ENCODE results near the gene CYCS. TPM values are rescaled to one million over a fixed set of nuclear protein-coding genes. Genes with fewer than 3 reads are reported as not detected.
A peak's percentile ranks its signal among the peaks of the same experiment; 100 is the strongest.

CYCS gene
- total RNA-seq, 2 donors from 2014 or later = 147 to 158 TPM

DNA sequence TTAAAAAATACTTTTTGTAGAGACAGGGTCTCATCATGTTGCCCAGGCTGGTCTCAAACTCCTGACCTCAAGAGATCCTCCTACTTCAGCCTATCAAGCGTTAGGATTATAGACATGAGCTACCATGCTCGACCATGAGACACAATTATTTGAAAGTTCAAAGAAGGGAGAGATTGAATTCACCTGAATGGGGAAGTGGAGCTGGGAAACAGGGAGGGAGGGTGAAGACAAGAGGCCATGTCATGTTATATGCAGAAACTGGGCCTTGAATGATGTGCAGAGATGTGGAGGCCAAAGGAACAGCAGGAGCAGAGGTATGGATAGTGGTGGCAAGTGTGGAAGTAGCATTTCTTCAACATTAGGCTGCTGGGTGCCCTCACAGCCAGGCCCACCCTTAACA lies 18.7 kb upstream of the CYCS start:
- Mint-ChIP-seq H3K27me3 (ENCODE audit: low read depth) (no peaks in the 10 kb centered on the region), H3K4me1 (ENCODE audit: low read depth) (no peaks in the 10 kb centered on the region), H3K36me3 (ENCODE audit: insufficient read depth in 2 of 2) (no peaks in the 10 kb centered on the region), H3K27ac (no peak overlapping the region), H3K4me3 (no peak overlapping the region), H3K9me3 (no peaks in the 10 kb centered on the region)
- DNase-seq = no peak
- no peak for ATAC-seq (replicated peaks in 1 of 2)

DNA sequence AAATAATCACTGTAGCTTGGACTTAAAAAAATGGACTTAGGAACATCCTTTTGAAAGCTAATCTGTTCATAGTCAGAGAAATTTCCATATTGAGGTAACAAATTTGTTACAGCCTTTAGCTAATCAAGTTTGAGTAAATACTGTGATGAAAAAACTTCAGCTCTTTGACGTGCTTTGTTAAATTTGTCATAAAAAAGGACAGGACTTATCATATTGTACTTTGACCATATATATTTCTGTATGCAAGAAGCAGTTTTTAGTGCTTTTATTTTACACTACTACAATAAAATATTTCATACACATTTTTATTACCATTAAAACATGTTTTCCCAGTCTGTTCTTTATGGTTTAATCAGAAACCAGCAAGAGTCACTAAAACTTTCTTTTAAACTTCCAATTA lies 14.5 kb upstream of the CYCS start:
- H3K27ac Mint-ChIP-seq = no peak overlapping the region
- no peaks in the 10 kb centered on the region for H3K36me3 Mint-ChIP-seq (ENCODE audit: insufficient read depth in 2 of 2)
- H3K4me3 Mint-ChIP-seq = no peak overlapping the region
- DNase-seq (no peak), ATAC-seq (replicated peaks in 1 of 2) (no peak)
- no peaks in the 10 kb centered on the region for H3K4me1 Mint-ChIP-seq (ENCODE audit: low read depth)
- no peaks in the 10 kb centered on the region for H3K27me3 Mint-ChIP-seq (ENCODE audit: low read depth)
- H3K9me3 Mint-ChIP-seq = no peaks in the 10 kb centered on the region

DNA sequence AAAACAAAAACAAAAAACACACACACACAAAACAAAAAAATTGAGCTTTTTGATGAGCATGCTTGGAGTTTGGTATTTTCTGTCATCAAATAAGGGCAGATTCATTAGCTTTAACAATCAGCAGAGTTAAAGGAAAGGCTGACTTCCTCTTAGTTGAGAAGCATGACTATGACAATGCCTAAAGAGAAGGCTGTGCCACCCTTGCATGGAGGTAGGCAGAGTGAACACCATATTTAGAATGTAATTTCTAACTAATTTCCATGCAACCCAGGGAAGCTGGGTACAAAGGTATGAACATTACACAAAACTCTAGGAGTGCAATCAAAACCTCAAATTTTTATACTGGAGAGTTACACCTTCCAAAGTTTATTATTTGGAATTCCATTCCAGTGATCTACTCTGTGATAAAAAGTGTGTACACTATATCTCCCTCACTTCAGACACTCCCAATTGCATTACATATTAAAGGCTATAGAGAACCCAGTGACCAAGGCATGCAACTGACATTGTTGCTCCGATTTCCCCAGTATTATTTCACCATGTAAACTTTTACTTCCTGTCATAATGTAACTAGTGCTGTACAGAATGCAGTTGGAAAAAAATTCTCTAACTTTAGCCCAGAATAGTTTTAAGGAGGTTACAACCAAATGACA lies 9.4 kb upstream of the CYCS start:
- Mint-ChIP-seq H3K9me3 (no peaks in the 10 kb centered on the region), H3K27me3 (ENCODE audit: low read depth) (no peaks in the 10 kb centered on the region), H3K4me1 (ENCODE audit: low read depth) (peaks cover 6% of the 10 kb centered on the region), H3K27ac (no peak overlapping the region), H3K36me3 (ENCODE audit: insufficient read depth in 2 of 2) (no peaks in the 10 kb centered on the region), H3K4me3 (no peak overlapping the region)
- DNase-seq (no peak), ATAC-seq (replicated peaks in 1 of 2) (no peak)

DNA sequence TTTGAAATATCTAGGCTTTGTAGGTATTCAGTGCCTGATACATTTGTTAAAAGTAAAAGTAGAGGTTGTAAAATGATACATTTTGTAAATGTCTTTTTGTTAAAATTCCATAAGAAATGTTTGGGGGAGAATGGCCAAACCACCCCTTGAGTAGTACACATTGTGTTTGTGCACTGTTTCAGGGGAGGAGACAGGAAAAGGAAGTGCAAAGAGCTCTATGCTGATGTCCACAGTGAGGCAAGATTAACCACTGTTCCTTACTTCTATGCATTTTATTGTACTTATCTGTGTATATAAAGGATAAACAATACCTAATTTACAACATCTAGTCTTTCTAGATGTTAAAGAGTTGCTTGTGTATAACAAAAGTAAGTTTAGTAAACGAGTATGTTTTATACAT lies 7.4 kb upstream of the CYCS start:
- Mint-ChIP-seq H3K36me3 (ENCODE audit: insufficient read depth in 2 of 2) (peaks cover 0 to 2% of the 10 kb centered on the region in 2 donors), H3K27ac (no peak overlapping the region), H3K4me1 (ENCODE audit: low read depth) (peaks cover 6% of the 10 kb centered on the region), H3K27me3 (ENCODE audit: low read depth) (no peaks in the 10 kb centered on the region), H3K4me3 (no peak overlapping the region), H3K9me3 (no peaks in the 10 kb centered on the region)
- ATAC-seq (replicated peaks in 1 of 2) (no peak), DNase-seq (no peak)

DNA sequence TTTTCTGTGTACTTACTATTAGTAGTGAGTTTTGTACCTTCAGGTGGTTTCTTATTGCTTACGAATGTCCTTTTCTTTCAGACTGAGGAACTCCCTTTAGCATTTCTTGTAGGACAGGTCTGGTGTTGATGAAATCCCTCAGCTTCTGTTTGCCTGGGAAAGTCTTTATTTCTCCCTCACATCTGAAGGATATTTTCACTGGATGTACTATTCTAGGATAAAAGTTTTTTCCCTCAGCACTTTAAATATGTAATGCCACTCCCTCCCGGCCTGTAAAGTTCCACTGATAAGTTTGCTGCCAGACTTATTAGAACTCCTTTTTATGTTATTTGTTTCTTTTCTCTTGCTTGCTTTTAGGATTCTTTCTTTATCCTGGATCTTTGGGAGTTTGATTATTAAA lies 1.7 kb upstream of the CYCS start:
- Mint-ChIP-seq H3K27ac (peak overlapping the region; percentile 21), H3K4me3 (peak overlapping the region in 1 of 2 donors; percentile 55), H3K36me3 (ENCODE audit: insufficient read depth in 2 of 2) (peaks cover 14 to 27% of the 10 kb centered on the region in 2 donors), H3K4me1 (ENCODE audit: low read depth) (peaks cover 25% of the 10 kb centered on the region), H3K9me3 (no peaks in the 10 kb centered on the region), H3K27me3 (ENCODE audit: low read depth) (no peaks in the 10 kb centered on the region)
- ATAC-seq (replicated peaks in 1 of 2) (no peak), DNase-seq (no peak)

DNA sequence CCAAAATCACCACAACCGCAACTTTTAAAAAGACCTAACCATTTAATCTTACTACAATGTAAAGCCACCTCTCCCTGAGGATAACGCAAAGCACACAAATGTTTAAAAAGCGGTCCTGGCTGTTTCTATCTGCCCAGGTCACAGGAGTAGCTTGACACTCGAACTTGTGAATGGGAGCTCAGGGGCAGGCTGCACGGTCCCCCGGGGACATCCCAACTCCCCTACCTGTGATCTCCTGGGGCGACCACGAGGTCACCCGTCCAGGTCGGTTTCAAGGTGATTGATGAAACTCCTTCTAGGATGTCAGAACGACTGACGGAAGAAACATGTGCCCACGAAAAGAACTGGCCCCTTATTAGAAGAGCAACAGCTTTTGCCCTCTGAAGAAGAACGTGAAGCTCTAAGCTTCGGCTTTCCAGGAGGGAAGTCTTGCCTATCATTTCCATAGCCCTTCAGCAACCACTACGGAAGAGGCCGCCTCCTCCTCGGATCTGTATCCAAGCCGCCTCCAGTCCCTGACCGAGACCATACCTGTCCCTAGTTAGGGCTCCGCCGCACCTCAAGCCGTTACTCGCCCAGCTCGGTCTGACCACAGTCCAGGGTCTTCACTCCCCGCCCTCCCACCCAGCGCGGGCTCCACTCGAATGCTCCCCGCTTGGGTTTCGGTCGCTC lies 459 bp downstream of the CYCS start:
- DNase-seq (peak in 1 of 2 donors; percentile 18), ATAC-seq (replicated peaks in 1 of 2) (no peak)
- Mint-ChIP-seq H3K9me3 (no peaks in the 10 kb centered on the region), H3K4me1 (ENCODE audit: low read depth) (peaks cover 42% of the 10 kb centered on the region), H3K36me3 (ENCODE audit: insufficient read depth in 2 of 2) (peaks cover 16 to 42% of the 10 kb centered on the region in 2 donors), H3K4me3 (peak overlapping the region; percentile 90 to 97), H3K27ac (peak overlapping the region; percentile 99), H3K27me3 (ENCODE audit: low read depth) (no peaks in the 10 kb centered on the region)

DNA sequence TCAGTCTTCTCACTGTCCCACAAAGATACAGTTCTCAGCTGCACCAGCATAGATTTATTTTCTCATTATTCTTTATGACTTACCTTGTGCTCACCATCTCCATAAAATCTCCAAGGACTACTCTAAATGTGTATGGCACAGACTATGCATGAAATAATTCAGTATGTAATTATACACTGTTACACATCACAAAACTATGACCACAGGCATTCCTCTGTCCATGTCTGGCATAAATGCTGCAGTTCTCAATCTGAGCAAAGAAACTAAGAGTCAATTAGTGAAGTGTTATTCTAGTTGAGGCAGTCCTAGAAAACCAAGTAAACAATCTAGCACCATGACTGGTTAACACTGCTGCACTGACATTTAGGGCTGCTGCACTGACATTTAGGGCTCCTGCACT lies 2.7 kb downstream of the CYCS start:
- peak overlapping the region; percentile 99 for H3K27ac Mint-ChIP-seq

DNA sequence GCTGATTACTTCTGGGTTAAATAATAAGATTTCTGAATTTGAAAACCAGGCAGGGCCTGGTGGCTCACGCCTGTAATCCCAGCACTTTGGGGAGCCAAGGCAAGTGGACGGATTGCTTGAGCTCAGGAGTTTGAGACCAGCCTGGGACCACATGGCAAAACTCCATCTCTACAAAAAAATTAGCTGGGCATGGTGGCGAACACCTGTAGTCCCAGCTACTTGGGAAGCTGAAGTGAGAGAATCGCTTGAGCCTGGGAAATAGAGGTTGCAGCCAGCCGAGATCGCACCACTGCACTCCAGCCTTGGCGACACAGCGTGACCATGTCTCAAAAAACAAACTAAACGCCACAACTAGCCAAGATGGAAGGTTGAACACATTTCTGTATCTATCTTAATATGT lies 3.5 kb downstream of the CYCS start:
- Mint-ChIP-seq H3K9me3 (no peaks in the 10 kb centered on the region), H3K4me3 (peak overlapping the region in 1 of 2 donors; percentile 90), H3K27ac (peak overlapping the region; percentile 99), H3K36me3 (ENCODE audit: insufficient read depth in 2 of 2) (peaks cover 16 to 48% of the 10 kb centered on the region in 2 donors), H3K4me1 (ENCODE audit: low read depth) (peaks cover 72% of the 10 kb centered on the region), H3K27me3 (ENCODE audit: low read depth) (no peaks in the 10 kb centered on the region)
- DNase-seq = no peak
- no peak for ATAC-seq (replicated peaks in 1 of 2)

More for the DNA sequence above, 2.7 kb downstream of the CYCS start:
- ATAC-seq (replicated peaks in 1 of 2) = no peak
- Mint-ChIP-seq H3K9me3 (no peaks in the 10 kb centered on the region), H3K36me3 (ENCODE audit: insufficient read depth in 2 of 2) (peaks cover 16 to 48% of the 10 kb centered on the region in 2 donors), H3K27me3 (ENCODE audit: low read depth) (no peaks in the 10 kb centered on the region), H3K4me3 (peak overlapping the region; percentile 25 to 90), H3K4me1 (ENCODE audit: low read depth) (peaks cover 65% of the 10 kb centered on the region)
- DNase-seq = no peak

DNA sequence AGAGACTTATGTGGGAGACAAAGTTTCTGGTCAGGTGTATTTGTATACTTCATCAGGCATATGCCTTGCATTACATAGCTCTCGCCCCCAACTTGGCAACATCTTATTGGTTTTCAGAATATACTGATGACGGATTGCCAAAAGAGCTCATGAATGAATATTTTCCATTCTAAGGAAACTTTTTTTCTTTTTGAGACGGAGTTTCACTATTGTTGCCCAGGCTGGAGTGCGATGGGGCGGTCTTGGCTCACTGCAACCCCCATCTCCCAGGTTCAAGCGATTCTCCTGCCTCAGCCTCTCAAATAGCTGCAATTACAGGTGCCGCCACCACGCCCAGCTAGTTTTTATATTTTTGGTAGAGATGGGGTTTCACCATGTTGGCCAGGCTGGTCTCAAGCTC lies 6.0 kb downstream of the CYCS start:
- DNase-seq = no peak
- Mint-ChIP-seq H3K36me3 (ENCODE audit: insufficient read depth in 2 of 2) (peaks cover 13 to 41% of the 10 kb centered on the region in 2 donors), H3K27me3 (ENCODE audit: low read depth) (no peaks in the 10 kb centered on the region), H3K4me1 (ENCODE audit: low read depth) (peaks cover 74% of the 10 kb centered on the region), H3K4me3 (peak overlapping the region in 1 of 2 donors; percentile 19), H3K9me3 (no peaks in the 10 kb centered on the region), H3K27ac (no peak overlapping the region)
- ATAC-seq (replicated peaks in 1 of 2) = no peak

DNA sequence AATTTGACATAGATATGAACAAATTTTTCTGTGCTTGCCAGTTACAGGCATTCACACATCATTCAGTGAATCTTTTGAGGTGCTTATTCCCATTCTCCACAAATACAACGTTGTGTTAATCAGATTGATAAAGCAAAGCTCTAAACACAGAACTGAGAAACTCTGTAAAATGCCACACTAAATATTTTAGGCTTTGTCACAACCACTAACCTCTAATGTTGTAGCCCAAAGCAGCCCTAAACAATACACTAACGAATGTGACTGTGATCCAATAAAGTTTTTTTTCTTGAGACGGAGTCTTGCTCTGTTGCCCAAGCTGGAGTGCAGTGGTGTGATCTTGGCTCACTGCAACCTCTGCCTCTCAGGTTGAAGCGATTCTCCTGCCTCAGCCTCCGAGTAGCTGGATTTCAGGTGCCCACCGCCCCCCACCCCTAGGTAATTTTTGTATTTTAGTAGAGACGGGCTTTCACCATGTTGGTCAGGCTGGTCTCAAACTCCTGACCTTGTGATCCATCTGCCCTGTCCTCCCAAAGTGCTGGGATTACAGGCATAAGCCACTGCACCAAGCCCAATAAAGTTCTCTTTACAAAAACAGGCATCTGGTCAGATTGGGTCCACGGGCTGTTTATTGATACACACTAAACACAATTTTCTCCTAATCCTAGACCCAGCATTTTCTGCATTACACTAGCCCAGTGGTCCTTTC lies 6.9 kb downstream of the CYCS start:
- H3K9me3 Mint-ChIP-seq = no peaks in the 10 kb centered on the region
- no peak for ATAC-seq (replicated peaks in 1 of 2)
- DNase-seq = no peak
- H3K36me3 Mint-ChIP-seq (ENCODE audit: insufficient read depth in 2 of 2) = peaks cover 8 to 34% of the 10 kb centered on the region in 2 donors
- peak overlapping the region; percentile 20 to 67 for H3K4me3 Mint-ChIP-seq
- H3K4me1 Mint-ChIP-seq (ENCODE audit: low read depth) = peaks cover 65% of the 10 kb centered on the region
- peak overlapping the region; percentile 21 for H3K27ac Mint-ChIP-seq
- no peaks in the 10 kb centered on the region for H3K27me3 Mint-ChIP-seq (ENCODE audit: low read depth)

DNA sequence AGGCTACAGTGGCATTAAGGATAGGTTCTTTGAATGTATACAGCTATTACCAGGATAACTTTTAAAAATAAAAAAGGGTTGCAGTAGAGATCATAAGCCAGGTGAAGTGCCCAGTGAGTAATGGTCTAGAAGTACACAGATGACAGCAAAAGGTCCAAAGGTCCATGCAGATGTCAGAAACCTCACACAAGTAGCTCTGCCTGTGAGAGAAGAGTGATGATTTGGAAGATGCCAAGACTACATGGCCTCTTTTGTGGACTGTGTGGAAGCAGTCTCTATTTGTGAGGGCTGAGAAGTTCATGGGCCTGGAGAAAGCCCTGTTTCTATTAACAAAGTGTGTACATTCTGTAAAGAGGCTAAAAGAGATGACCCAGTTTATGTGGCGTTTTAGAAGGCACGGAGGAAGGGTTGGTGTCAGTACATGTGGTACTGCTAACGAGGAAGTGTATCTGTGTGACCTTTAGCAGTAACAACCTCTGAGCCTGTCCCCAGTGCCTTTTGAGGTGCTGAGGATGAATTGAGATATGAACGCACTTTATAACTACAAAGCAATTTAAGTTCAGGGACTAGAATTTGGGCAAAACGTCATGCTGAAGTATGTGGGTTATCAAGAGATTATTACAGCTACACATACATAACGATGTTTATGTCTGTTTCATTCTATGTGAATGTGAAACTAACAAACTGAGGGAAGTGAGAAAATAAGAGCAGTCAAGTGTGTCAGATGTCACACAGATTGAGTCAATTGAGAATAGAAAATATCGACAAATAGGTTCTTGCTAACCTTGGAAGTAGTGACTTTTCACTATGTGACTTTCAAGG lies 7.6 kb downstream of the CYCS start:
- peak; percentile 58 to 83 for ATAC-seq (replicated peaks in 1 of 2)
- peak in 1 of 2 donors; percentile 21 for DNase-seq
- Mint-ChIP-seq H3K4me1 (ENCODE audit: low read depth) (peaks cover 58% of the 10 kb centered on the region), H3K9me3 (no peaks in the 10 kb centered on the region), H3K4me3 (peak overlapping the region; percentile 14 to 67), H3K36me3 (ENCODE audit: insufficient read depth in 2 of 2) (peaks cover 8 to 32% of the 10 kb centered on the region in 2 donors), H3K27ac (peak overlapping the region; percentile 26), H3K27me3 (ENCODE audit: low read depth) (no peaks in the 10 kb centered on the region)

DNA sequence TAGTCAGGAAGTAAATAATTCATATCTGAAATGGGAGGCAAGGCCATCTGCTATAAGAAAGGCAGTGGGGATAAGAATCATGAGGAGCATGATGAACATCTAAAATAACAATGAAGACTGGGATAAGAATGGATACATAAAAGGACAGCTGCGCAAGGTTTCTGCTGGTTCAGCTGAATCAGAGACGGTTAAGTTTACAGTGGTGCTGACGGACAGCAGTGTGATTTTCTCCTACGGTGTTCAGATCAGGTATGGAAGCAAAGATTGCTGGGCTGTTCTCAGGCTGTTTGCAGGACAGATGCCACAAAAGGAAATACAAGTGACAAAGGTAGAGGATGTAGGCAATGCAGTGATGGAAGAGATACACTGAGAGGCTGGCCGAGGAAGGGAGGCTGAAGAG lies 8.4 kb downstream of the CYCS start:
- peak overlapping the region; percentile 26 for H3K27ac Mint-ChIP-seq
- no peaks in the 10 kb centered on the region for H3K9me3 Mint-ChIP-seq
- DNase-seq = no peak
- peaks cover 2 to 26% of the 10 kb centered on the region in 2 donors for H3K36me3 Mint-ChIP-seq (ENCODE audit: insufficient read depth in 2 of 2)
- ATAC-seq (replicated peaks in 1 of 2) = no peak
- peak overlapping the region in 1 of 2 donors; percentile 4 for H3K4me3 Mint-ChIP-seq
- peaks cover 50% of the 10 kb centered on the region for H3K4me1 Mint-ChIP-seq (ENCODE audit: low read depth)
- no peaks in the 10 kb centered on the region for H3K27me3 Mint-ChIP-seq (ENCODE audit: low read depth)

Data from activated T-cell treated with anti-CD3 and anti-CD28 coated beads, Interleukin-2, amount 50 U/mL, for 72 hours (primary cell).